Right cardiac atrium (tissue), 5 donors: ENCODE data around the gene CHD1. TPM values are rescaled to one million over a fixed set of nuclear protein-coding genes. Genes with fewer than 3 reads are reported as not detected.

Experiments
- ATAC-seq, 2 donors: fragments of 200-7000 bp; cut with Tn5 transposase; one replicate each; pipeline versions ENCODE4 v1.8.0 to v1.9.1; 2020; ENCODE audit warnings: moderate library complexity in 2 of 2, mild to moderate bottlenecking in 1 of 2
- DNase-seq, 3 donors: peaks; one replicate each; pipeline ENCODE4 v3.0.0-alpha.2; 2020
- H3K27ac ChIP-seq: one replicate; pipeline ENCODE4 v1.5.1; 2013; ENCODE audit warnings: mild to moderate bottlenecking, low read length, control low read depth, moderate library complexity
- H3K27me3 ChIP-seq: one replicate; pipeline ENCODE4 v1.6.1; 2013; ENCODE audit not compliant: control insufficient read depth, insufficient read depth
- H3K4me1 ChIP-seq: one replicate; pipeline ENCODE4 v1.6.1; 2013; ENCODE audit warnings: low read length; ENCODE audit not compliant: control insufficient read depth, insufficient read depth
- H3K4me3 ChIP-seq: one replicate; pipeline ENCODE4 v1.5.1; 2013; ENCODE audit warnings: low read length, control low read depth
- H3K9me3 ChIP-seq: one replicate; pipeline ENCODE4 v1.6.1; 2013; ENCODE audit warnings: low read length; ENCODE audit not compliant: control insufficient read depth
- WGBS: extraction: QIAGEN DNeasy Blood & Tissue Kit; methylation state at CpG from one replicate; pipeline ENCODE4 v1.1.7; 2013; 5-methylcytosine and 5-hydroxymethylcytosine counted together
- intact Hi-C, 4 donors: fragments of 100-400 bp; cut with DNase I; formaldehyde crosslinking; loops; one replicate each; pipeline versions ENCODE4 v1.11.0 to v1.14.0; 2022 to 2023
- polyA plus RNA-seq: library from polyadenylated mRNA; stranded (reverse); fragments of 200-250 nt; gene quantifications from one replicate; pipeline ENCODE4 v1.2.3, GENCODE V29; 2013
- total RNA-seq, 4 donors: library from RNA; stranded (reverse); fragmentation: NEBNext Ultra II Directional; extraction: Animal tissue kit (Norgen Biotek cat#: 25700); gene quantifications; one replicate each; pipeline ENCODE4 v1.2.1, GENCODE V29; 2021
- donor health status: healthy with polysubstance abuse.
- donor health status: DM: no; HTN: yes; CAD: no.
- donor health status: DM: no; HTN: no; CAD: no.
- donor health status: DM: no; HTN: yes; CAD: no; lungs with severe emphysema.
- donor health status: DM: yes; HTN: yes; CAD: no.

Gene CHD1
- total and polyA plus RNA-seq, 5 donors, result 9.2 to 23.2 (median 14.4) TPM

- Histone ChIP-seq H3K4me1 (no peaks in the 10 kb centered on the region), H3K4me3 (peak overlapping the region; percentile 42), H3K27ac (no peak overlapping the region), H3K9me3 (no peaks in the 10 kb centered on the region), H3K27me3 (no peaks in the 10 kb centered on the region)
- ATAC-seq (peak; percentile 46 to 51), DNase-seq (peak; percentile 9 to 48 (median 42))
- 39% methylated on average over 42 of the region's 42 CpGs for WGBS
- intact Hi-C loops, result no loop called here
Measured at GRCh38 chr5:98839469-98840383, 89.1 kb downstream of the CHD1 start.

GRCh38 chr5:98836175-98836574 is 92.6 kb downstream of the CHD1 start:
- Histone ChIP-seq H3K4me1 (no peaks in the 10 kb centered on the region), H3K9me3 (no peaks in the 10 kb centered on the region), H3K4me3 (no peak overlapping the region), H3K27me3 (no peaks in the 10 kb centered on the region), H3K27ac (no peak overlapping the region)
- WGBS, result 88% methylated on average over 5 of the region's 5 CpGs
- DNase-seq (no peak), ATAC-seq (no peak)
- intact Hi-C loops, result no loop called here

GRCh38 chr5:98827588-98828284 is 101.1 kb downstream of the CHD1 start:
- 74% methylated on average over 7 of the region's 7 CpGs for WGBS
- Histone ChIP-seq H3K27me3 (no peaks in the 10 kb centered on the region), H3K4me1 (no peaks in the 10 kb centered on the region), H3K4me3 (no peak overlapping the region), H3K27ac (no peak overlapping the region), H3K9me3 (no peaks in the 10 kb centered on the region)
- no peak for ATAC-seq
- intact Hi-C loops, result no loop called here
- no peak for DNase-seq

- ATAC-seq, result no peak
Measured at GRCh38 chr5:98827161-98827560, 101.6 kb downstream of the CHD1 start.

GRCh38 chr5:98825582-98826375 is 103.0 kb downstream of the CHD1 start:
- H3K4me1 ChIP-seq, result no peaks in the 10 kb centered on the region
- no peaks in the 10 kb centered on the region for H3K27me3 ChIP-seq
- DNase-seq, result no peak
- intact Hi-C loops, result no loop called here
- no peak for ATAC-seq
- no peak overlapping the region for H3K27ac ChIP-seq
- WGBS, result 82% methylated on average over 4 of the region's 4 CpGs
- no peaks in the 10 kb centered on the region for H3K9me3 ChIP-seq
- H3K4me3 ChIP-seq, result no peak overlapping the region

More at GRCh38 chr5:98827161-98827560, 101.6 kb downstream of the CHD1 start:
- intact Hi-C loops, result no loop called here
- Histone ChIP-seq H3K9me3 (no peaks in the 10 kb centered on the region), H3K4me1 (no peaks in the 10 kb centered on the region), H3K4me3 (no peak overlapping the region), H3K27me3 (no peaks in the 10 kb centered on the region), H3K27ac (no peak overlapping the region)
- WGBS, result 37% methylated on average over 1 of the region's 1 CpG
- no peak for DNase-seq

GRCh38 chr5:98816582-98817222 is 112.1 kb downstream of the CHD1 start:
- intact Hi-C loops, result no loop called here
- 68% methylated on average over 6 of the region's 6 CpGs for WGBS
- peak in 2 of 3 donors; percentile 21 to 62 for DNase-seq
- Histone ChIP-seq H3K9me3 (no peaks in the 10 kb centered on the region), H3K27ac (no peak overlapping the region), H3K4me3 (no peak overlapping the region), H3K27me3 (no peaks in the 10 kb centered on the region), H3K4me1 (no peaks in the 10 kb centered on the region)
- ATAC-seq, result no peak

- Histone ChIP-seq H3K4me1 (no peaks in the 10 kb centered on the region), H3K27ac (no peak overlapping the region), H3K4me3 (no peak overlapping the region), H3K27me3 (no peaks in the 10 kb centered on the region), H3K9me3 (no peaks in the 10 kb centered on the region)
- intact Hi-C loops, result no loop called here
- DNase-seq (no peak), ATAC-seq (no peak)
- 89% methylated on average over 3 of the region's 3 CpGs for WGBS
Measured at GRCh38 chr5:98813755-98814154, 115.1 kb downstream of the CHD1 start.

GRCh38 chr5:98810206-98810605 is 118.6 kb downstream of the CHD1 start:
- Histone ChIP-seq H3K4me3 (no peak overlapping the region), H3K27ac (no peak overlapping the region), H3K4me1 (no peaks in the 10 kb centered on the region), H3K27me3 (no peaks in the 10 kb centered on the region), H3K9me3 (no peaks in the 10 kb centered on the region)
- ATAC-seq, result no peak
- no peak for DNase-seq
- intact Hi-C loops, result no loop called here
- WGBS, result 24% methylated on average over 2 of the region's 2 CpGs

- intact Hi-C loops, result no loop called here
- Histone ChIP-seq H3K27me3 (no peaks in the 10 kb centered on the region), H3K4me3 (no peak overlapping the region), H3K27ac (no peak overlapping the region), H3K9me3 (no peaks in the 10 kb centered on the region), H3K4me1 (no peaks in the 10 kb centered on the region)
- ATAC-seq (no peak), DNase-seq (no peak)
Measured at GRCh38 chr5:98807806-98808205, 121.0 kb downstream of the CHD1 start.

GRCh38 chr5:98805070-98805469 is 123.7 kb downstream of the CHD1 start:
- 53% methylated on average over 1 of the region's 1 CpG for WGBS
- H3K9me3 ChIP-seq, result no peaks in the 10 kb centered on the region
- H3K4me3 ChIP-seq, result no peak overlapping the region
- H3K4me1 ChIP-seq, result no peaks in the 10 kb centered on the region
- H3K27ac ChIP-seq, result no peak overlapping the region
- no peaks in the 10 kb centered on the region for H3K27me3 ChIP-seq
- ATAC-seq (no peak), DNase-seq (no peak)
- intact Hi-C loops, result no loop called here
